HG03280 (cell line): ENCODE data around the gene CYP26A1.

Source experiments
- ATAC-seq: cut with Tn5 transposase; IDR thresholded peaks from one replicate; pipeline ENCODE4 v1.9.1; 2021; ENCODE audit warnings: mild to moderate bottlenecking, moderate library complexity; ENCODE audit not compliant: unreplicated experiment

Gene CYP26A1

GRCh38 chr10:93063977-93064660 is 9.6 kb upstream of the CYP26A1 start:
- ATAC-seq = no peak

GRCh38 chr10:93064874-93065660 is 8.6 kb upstream of the CYP26A1 start:
- ATAC-seq = no peak

- no peak for ATAC-seq
Observed at GRCh38 chr10:93065675-93066543, 7.8 kb upstream of the CYP26A1 start.

GRCh38 chr10:93066544-93066913 is 7.2 kb upstream of the CYP26A1 start:
- ATAC-seq = no peak

- ATAC-seq = no peak
Observed at GRCh38 chr10:93067443-93068365, 6.0 kb upstream of the CYP26A1 start.

- no peak for ATAC-seq
Observed at GRCh38 chr10:93068411-93069244, 5.1 kb upstream of the CYP26A1 start.

- ATAC-seq = no peak
Observed at GRCh38 chr10:93069245-93069561, 4.5 kb upstream of the CYP26A1 start.

- ATAC-seq = no peak
Observed at GRCh38 chr10:93070378-93071176, 3.1 kb upstream of the CYP26A1 start.

- ATAC-seq = no peak
Observed at GRCh38 chr10:93071177-93071472, 2.6 kb upstream of the CYP26A1 start.

- no peak for ATAC-seq
Observed at GRCh38 chr10:93071674-93072224, 1.9 kb upstream of the CYP26A1 start.

GRCh38 chr10:93072225-93072712 is 1.4 kb upstream of the CYP26A1 start:
- no peak for ATAC-seq

- ATAC-seq = no peak
Observed at GRCh38 chr10:93072713-93073538, 767 bp upstream of the CYP26A1 start.

GRCh38 chr10:93074147-93074596 is 479 bp downstream of the CYP26A1 start:
- no peak for ATAC-seq

GRCh38 chr10:93074597-93075368 is 1.1 kb downstream of the CYP26A1 start:
- ATAC-seq = no peak

- no peak for ATAC-seq
Observed at GRCh38 chr10:93075369-93076221, 1.9 kb downstream of the CYP26A1 start.

- no peak for ATAC-seq
Observed at GRCh38 chr10:93076871-93077270, 3.2 kb downstream of the CYP26A1 start.
